Activated T-cell treated with anti-CD3 and anti-CD28 coated beads for 24 hours (primary cell): ENCODE data around the gene NCOR1.
"Not testable (repeated sequence)": the region's sequence is repeated elsewhere in the genome, so short reads cannot be mapped to it uniquely, and the experiment has no call there.

Experiments
- DNase-seq: peaks from one replicate; pipeline ENCODE4 v3.0.0-alpha.2; 2020; ENCODE audit warnings: low read depth

NCOR1 gene

GRCh38 chr17:16214190-16215001 is 938 bp downstream of the NCOR1 start:
- no peak for DNase-seq

DNA sequence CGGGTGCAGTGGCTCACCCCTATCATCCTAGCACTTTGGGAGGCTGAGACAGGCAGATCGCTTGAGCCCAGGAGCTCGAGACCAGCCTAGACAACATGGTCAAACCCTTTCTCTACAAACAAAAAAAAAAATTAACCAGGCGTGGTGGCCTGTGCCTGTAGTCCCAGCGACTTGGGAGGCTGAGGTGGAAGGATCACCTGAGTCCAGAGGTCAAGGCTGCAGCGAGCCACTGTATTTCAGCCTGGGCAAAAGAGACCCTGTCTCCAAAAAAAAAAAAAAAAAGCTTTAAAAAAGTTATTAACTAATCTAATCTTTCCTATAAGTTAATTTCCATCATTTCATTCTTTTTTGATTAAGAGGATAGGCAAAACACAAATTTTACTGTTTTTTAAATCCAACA is 2.5 kb downstream of the NCOR1 start:
- no peak for DNase-seq

- no peak for DNase-seq
These were observed 3.7 kb downstream of the NCOR1 start for GRCh38 chr17:16211590-16211989.

DNA sequence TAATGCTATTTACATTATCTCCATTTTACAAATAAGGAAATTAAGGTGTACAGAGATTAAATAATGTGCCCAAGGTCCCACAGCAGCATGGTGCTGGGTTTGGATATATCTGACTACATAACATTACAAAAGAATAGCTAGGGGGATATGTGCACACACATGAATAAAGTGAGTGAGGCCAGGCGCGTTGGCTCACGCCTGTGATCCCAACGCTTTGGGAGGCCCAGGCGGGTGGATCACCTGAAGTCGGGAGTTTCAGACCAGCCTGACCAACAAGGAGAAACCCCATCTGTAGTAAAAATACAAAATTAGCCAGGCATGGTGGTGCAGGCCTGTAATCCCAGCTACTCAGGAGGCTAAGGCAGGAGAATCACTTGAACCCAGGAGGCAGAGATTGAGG is 10.6 kb downstream of the NCOR1 start:
- not testable (repeated sequence) for DNase-seq

DNA sequence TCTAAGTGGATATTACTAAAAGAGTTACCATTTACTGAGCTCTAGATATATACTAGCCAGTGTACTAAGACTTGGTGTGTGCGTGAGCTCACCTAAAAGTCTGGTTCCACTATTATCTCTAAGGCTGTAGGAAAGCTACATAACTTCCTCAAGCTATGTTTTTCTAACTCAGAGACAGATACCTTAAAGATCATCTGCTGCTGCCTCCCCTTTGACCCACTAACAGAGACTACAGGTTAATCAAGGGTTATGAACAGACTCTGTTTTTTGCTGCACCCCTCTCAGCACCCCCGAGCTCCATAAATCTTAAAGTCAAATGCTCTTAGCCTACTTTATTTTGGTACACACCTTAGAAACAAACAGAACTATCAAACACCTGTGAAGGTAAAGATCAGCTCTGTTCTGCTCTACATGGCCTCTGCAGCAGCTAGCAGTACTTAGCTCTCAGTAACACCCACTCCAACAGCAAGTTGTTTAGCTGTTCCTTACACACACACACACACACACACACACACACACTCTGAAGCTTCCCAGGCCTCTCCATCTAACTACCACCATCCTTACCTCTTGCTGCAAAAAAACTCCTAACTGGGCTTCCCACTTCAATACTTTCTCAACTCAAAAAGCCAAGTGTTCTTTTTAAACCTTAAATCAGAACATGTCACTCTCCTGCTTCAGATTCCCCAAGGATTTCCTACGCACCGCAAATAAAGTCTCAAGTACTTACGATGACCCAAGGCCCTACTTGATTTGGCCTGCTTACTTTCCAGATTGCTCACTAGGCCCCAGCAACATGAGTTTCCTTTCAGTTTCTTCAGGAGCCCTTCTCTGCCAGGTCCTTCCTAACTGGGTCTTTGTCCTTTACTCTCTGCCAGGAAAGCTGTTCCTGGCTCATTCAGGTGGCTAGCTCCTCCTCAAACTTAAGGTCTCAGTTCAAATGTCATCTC is 12.5 kb downstream of the NCOR1 start:
- not testable (repeated sequence) for DNase-seq

- not testable (repeated sequence) for DNase-seq
These were observed 13.6 kb downstream of the NCOR1 start for GRCh38 chr17:16201693-16202131.

DNA sequence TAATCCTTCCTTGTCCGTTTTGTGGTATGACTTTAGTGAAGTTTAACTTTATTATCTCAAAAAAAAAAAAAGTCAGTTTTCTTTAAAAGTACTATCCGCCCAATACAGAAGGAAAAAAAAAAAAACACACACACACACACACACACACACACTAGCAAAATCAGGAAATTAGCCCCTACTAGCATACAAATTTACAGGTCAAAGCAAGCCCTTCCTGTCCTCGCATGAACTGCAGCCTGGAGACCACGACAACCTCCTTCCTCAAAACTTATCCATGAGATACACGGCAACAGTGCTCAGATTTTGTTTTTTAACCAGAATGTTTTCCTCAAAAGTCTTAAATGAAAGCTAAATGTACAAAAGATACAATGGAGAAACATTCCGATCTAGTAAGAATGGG is 16.2 kb downstream of the NCOR1 start:
- no peak for DNase-seq

- DNase-seq, result no peak
These were observed 18.1 kb downstream of the NCOR1 start for GRCh38 chr17:16197276-16197675.

- DNase-seq, result not testable (repeated sequence)
These were observed 21.0 kb downstream of the NCOR1 start for GRCh38 chr17:16194307-16194835.

- no peak for DNase-seq
These were observed 23.7 kb downstream of the NCOR1 start for GRCh38 chr17:16191604-16192003.

DNA sequence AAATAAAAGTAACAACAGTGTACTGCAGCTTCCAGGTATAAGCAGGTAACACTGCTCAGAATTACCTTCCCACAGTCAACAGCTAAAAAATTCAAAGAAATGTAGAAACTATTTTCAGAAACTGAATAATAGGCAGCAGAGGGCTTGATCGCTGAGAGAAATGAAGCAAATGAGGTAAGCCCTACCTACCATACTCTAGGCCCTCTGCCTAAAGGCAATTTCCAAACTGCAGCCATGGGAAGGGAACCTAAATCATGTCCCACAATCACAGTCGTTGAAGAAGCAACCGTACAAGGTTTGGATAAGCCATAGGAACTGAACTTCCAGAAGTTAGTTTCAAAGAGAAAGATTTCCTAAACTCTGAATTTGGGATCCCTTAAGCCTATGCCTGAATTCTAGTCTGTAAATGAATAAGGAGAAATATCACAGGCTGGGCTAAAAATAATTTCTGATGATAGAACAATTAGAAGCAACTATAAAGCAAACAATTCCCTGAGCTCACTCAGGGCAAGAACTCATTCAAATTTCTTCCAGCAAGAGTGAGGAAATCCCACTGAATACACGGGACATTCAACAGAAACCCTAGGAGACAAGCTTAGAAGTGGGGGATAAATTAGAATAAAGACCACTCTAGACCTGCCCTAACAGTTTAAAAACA is 24.5 kb downstream of the NCOR1 start:
- no peak for DNase-seq

DNA sequence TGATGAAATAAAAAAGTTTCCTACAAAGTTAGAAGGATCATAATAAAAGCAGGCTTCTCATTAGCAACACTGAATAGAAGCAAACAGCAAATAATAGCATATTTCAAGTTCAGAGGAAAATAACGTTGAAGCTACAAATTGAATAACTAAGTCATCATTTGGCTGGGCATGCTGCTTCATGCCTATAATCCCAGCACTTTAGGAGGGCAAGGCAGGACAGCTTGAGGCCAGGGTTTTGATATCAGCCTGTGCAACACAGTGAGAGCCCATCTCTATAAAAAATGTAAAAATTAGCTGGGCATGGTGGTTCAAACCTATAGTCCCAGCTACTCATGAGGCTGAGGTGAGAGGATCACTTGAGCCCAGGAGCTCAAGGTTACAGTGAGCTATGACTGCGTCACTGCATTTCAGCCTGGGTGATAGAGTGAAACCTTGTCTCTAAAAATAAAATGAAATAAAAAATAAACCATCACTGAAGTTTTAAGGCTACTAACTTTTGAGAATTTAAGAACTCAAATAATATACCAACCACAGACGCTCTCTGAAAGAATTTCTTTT is 25.5 kb downstream of the NCOR1 start:
- no peak for DNase-seq

GRCh38 chr17:16187642-16188041 is 27.7 kb downstream of the NCOR1 start:
- DNase-seq, result no peak

DNA sequence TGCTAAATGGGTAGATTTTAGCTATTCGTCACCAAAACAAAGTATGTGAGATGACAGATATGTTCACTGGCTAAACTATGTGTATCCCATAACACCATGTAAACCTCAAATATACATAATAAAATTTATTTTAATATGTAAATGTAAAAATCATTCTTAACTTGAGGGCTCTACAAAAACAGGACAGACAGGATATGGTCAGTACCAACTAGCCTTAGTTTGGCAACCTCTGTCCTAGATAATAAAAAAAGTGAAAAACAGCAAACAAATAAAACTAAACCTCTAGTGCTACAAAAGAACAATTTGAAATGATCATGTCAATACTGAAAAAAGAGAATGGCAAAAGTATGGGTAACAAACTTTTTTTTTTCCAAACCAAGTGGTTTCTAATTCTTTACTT is 33.8 kb downstream of the NCOR1 start:
- no peak for DNase-seq

DNA sequence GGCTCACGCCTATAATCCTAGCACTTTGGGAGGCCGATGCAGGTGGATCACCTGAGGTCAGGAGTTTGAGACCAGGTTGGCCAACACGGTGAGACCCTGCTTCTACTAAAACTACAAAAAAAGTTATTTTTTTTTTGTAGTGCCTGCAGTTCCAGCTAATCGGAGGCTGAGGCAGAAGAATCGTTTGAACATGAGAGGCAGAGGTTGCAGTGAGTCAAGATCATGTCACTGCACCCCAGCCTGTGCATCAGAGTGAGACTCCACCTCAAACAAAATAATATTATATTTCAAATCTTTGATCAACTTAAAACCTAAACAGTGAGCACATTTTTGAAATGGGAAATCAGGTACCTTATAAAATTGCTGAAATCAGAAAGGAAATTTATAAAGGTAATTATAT is 36.5 kb downstream of the NCOR1 start:
- DNase-seq, result no peak

DNA sequence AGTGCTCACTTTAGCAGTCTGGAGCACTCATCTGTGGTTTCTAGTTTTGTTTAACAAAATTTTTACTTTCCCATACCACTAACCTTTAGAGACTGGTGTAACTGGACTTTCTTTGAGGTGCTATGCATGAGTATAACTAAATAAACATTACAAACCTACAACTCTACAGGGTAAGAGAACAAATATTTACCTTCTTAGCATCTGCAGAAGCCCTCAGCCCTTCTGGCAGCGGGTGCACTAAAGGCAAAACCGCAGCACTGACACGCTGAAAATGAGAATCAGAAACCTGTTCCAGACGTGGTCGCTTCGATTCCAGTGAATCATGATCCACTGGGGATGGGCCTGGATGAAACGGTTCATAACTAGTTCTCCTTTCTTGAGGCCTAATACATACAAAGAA is 43.7 kb downstream of the NCOR1 start:
- DNase-seq, result no peak

DNA sequence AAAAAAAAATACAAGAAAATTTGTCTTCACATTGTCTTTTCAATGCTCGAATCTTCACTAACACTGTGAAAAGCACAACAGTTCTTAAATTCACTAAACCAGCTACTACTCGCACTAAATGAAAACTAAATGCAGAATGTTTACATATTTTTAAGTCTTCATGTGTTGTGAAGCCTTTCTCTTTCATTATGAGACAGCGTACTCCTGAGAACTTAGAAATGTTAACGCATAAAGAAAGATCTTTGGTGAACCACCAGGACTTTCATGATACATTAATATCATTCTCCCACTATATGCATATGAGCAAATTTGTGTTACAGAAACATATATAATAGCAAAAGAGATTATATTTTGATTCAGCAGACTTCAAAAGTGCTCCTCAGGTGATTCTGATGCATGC is 48.6 kb downstream of the NCOR1 start:
- not testable (repeated sequence) for DNase-seq

- DNase-seq, result no peak
These were observed 56.6 kb downstream of the NCOR1 start for GRCh38 chr17:16158714-16159113.

DNA sequence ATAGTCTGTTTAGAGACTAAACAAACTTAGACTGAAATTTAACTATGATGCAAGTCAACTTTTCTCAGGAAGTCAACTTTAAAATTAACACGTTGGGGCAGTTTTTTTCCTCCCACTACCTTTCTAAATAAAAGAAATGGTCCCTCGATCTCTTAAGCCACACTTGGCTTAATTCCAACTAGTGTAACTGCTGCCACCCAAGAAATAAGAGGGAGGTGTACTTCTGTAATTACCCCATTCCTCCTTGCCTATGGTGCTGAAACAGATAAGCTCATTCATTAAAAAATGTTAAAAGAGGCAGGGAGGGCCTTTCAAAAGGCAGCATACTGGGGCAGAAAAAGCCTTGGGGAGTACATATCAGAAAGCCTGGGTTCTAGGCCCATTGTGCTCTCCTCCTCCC is 59.8 kb downstream of the NCOR1 start:
- DNase-seq, result no peak

DNA sequence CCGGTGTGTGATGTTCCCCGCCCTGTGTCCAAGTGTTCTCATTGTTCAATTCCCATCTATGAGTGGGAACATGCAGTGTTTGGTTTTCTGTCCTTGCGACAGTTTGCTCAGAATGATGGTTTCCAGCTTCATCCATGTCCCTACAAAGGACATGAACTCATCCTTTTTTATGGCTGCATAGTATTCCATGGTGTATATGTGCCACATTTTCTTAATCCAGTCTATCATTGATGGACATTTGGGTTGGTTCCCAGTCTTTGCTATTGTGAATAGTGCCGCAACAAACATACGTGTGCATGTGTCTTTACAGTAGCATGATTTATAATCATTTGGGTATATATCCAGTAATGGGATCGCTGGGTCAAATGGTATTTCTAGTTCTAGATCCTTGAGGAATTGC is 63.0 kb downstream of the NCOR1 start:
- DNase-seq, result not testable (repeated sequence)

GRCh38 chr17:16150251-16150856 is 65.0 kb downstream of the NCOR1 start:
- no peak for DNase-seq
